HL-60 (cell line): ENCODE results near the gene AKAP13.

Source experiments
- DNase-seq, 2 experiments: peaks; one replicate each; pipeline ENCODE4 v3.0.0-alpha.2; 2010 to 2020; ENCODE audit warnings: low read depth in 1 of 2, low spot score in 1 of 2
- H3K27ac ChIP-seq: fragments of 250-450 bp; sonication (Bioruptor Pico); replicated peaks from 2 replicates; pipeline ENCODE4 v1.5.1; 2020; ENCODE audit warnings: mild to moderate bottlenecking, moderate library complexity
- H3K27me3 ChIP-seq: fragments of 250-450 bp; sonication (Bioruptor Pico); 2 replicates; pipeline ENCODE4 v1.5.1; 2021; ENCODE audit warnings: mild to moderate bottlenecking, moderate library complexity; ENCODE audit not compliant: insufficient read depth, poor library complexity, severe bottlenecking
- H3K4me3 ChIP-seq: replicated peaks from 2 replicates; pipeline ENCODE4 v1.5.1; 2011; ENCODE audit warnings: mild to moderate bottlenecking, control low read depth, low read length; ENCODE audit not compliant: insufficient read depth
- CTCF ChIP-seq: IDR thresholded peaks from one replicate; pipeline ENCODE4 v1.5.1; 2011; ENCODE audit warnings: low read length, control low read depth, inconsistent platforms; ENCODE audit not compliant: insufficient read depth
- GABPA ChIP-seq: IDR thresholded peaks from 2 replicates; pipeline ENCODE4 v1.6.1; 2012; ENCODE audit warnings: low read depth
- POLR2AphosphoS5 ChIP-seq: IDR thresholded peaks from 2 replicates; pipeline ENCODE4 v1.6.1; 2012; ENCODE audit warnings: low read depth
- REST ChIP-seq: IDR thresholded peaks from 2 replicates; pipeline ENCODE4 v1.6.1; 2012; ENCODE audit warnings: low read depth; ENCODE audit not compliant: insufficient replicate concordance
- SPI1 ChIP-seq: IDR thresholded peaks from 2 replicates; pipeline ENCODE4 v1.6.1; 2012; ENCODE audit warnings: low read depth, mild to moderate bottlenecking, borderline replicate concordance

Gene AKAP13

GRCh38 chr15:85443593-85444087, 63.2 kb downstream of the AKAP13 start:
- TF ChIP-seq CTCF (no peak), POLR2AphosphoS5 (no peak), REST (no peak), SPI1 (no peak), GABPA (no peak)
- Histone ChIP-seq H3K27me3 (no peaks in the 10 kb centered on the region), H3K27ac (no peak overlapping the region), H3K4me3 (no peak overlapping the region)
- no peak for DNase-seq

GRCh38 chr15:85444122-85444745, 63.8 kb downstream of the AKAP13 start:
- no peak for DNase-seq

More at GRCh38 chr15:85444122-85444745, 63.8 kb downstream of the AKAP13 start:
- Histone ChIP-seq H3K4me3 (no peak overlapping the region), H3K27ac (no peak overlapping the region), H3K27me3 (no peaks in the 10 kb centered on the region)
- no peak for TF ChIP-seq SPI1
- TF ChIP-seq CTCF: no peak
- TF ChIP-seq GABPA: no peak
- no peak for TF ChIP-seq POLR2AphosphoS5
- no peak for TF ChIP-seq REST
